Vagina (tissue), 2 donors: Measurements from ENCODE around the gene DNLZ. TPM values are rescaled to one million over a fixed set of nuclear protein-coding genes. Genes with fewer than 3 reads are reported as not detected.
A peak's percentile ranks its signal among the peaks of the same experiment; 100 is the strongest.

Experiments
- DNase-seq, 2 donors: peaks; one replicate each; pipeline ENCODE4 v3.0.0-alpha.2; 2017; ENCODE audit errors: extremely low spot score in 2 of 2
- H3K27ac ChIP-seq: fragments of 200-600 bp; sonication (generic); one replicate; pipeline ENCODE4 v1.5.1; 2019
- H3K27me3 ChIP-seq: fragments of 200-600 bp; sonication (generic); one replicate; pipeline ENCODE4 v1.5.1; 2019
- H3K36me3 ChIP-seq, 2 donors: fragments of 200-600 bp; sonication (generic); one replicate each; pipeline ENCODE4 v1.5.1; 2017 to 2019
- H3K4me1 ChIP-seq: fragments of 200-600 bp; sonication (generic); one replicate; pipeline ENCODE4 v1.5.1; 2019
- H3K4me3 ChIP-seq, 2 donors: fragments of 200-600 bp; sonication (generic); 1 replicate in 1 of 2; 2 replicates in 1 of 2; pipeline ENCODE4 v1.5.1; 2016 to 2019
- H3K9me3 ChIP-seq: fragments of 200-600 bp; sonication (generic); one replicate; pipeline ENCODE4 v1.5.1; 2019
- POLR2A ChIP-seq, 2 donors: fragments of 450-650 bp; IDR thresholded peaks; one replicate each; pipeline ENCODE4 v1.6.1; 2017; ENCODE audit warnings: antibody characterized with exemption in 2 of 2, mild to moderate bottlenecking in 2 of 2, moderate library complexity in 2 of 2
- POLR2AphosphoS5 ChIP-seq, 2 donors: sonication (generic); formaldehyde crosslinking; IDR thresholded peaks; one replicate each; pipeline ENCODE4 v1.9.0; 2017; ENCODE audit warnings: antibody characterized with exemption in 2 of 2, mild to moderate bottlenecking in 2 of 2, low read depth in 1 of 2; ENCODE audit not compliant: insufficient read depth in 1 of 2
- intact Hi-C: fragments of 100-400 bp; cut with DNase I; formaldehyde crosslinking; loops from one replicate; pipeline ENCODE4 v1.15.1; 2023
- total RNA-seq: library from RNA; depleted of rRNA; stranded (reverse); fragments of >200 nt; gene quantifications from one replicate; pipeline ENCODE4 v1.2.3, GENCODE V29; 2016
- TF ChIP-seq, protein P1 (sequence below), 3 experiments: fragments of 450-650 bp in 2 of 3; fragments of 200-600 bp in 1 of 3; sonication (generic) in 1 of 3; IDR thresholded peaks; one replicate each; pipeline ENCODE4 v1.5.1; 2017 to 2019; ENCODE audit warnings: antibody characterized with exemption in 3 of 3, mild to moderate bottlenecking in 2 of 3, moderate library complexity in 2 of 3

DNLZ gene
- total RNA-seq, 1 donor from 2014 or later = 25.0 TPM

DNA sequence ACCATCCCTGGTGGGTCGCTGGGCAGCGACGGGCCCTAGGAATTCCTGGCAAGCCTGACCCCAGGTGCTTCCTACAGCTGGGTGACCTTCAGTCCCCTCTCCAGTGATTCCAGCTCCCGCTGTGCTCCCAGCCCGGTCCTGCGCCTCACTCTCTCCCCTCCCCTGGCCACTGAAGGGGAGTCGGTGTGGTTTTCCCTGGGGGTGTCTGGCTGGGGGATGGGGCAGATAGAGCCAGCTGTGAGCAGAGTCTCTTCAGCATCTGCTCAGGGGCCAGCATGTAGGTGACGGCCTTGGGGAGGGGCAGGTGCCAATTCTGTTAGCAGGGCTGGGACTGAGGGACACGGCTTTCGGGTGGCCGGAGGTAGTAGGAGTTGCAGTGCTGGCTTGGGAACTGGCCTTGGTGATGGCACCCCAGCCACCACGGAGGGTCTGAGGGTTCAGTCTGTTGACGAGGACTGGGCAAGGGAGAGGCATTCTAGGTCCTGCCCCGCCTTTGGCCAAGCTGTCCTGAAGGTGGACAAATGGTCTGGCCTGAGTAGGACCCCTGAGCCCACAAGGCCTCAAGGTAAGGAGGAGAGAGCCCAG lies 33.0 kb downstream of the DNLZ start:
- TF ChIP-seq, protein P1, sequence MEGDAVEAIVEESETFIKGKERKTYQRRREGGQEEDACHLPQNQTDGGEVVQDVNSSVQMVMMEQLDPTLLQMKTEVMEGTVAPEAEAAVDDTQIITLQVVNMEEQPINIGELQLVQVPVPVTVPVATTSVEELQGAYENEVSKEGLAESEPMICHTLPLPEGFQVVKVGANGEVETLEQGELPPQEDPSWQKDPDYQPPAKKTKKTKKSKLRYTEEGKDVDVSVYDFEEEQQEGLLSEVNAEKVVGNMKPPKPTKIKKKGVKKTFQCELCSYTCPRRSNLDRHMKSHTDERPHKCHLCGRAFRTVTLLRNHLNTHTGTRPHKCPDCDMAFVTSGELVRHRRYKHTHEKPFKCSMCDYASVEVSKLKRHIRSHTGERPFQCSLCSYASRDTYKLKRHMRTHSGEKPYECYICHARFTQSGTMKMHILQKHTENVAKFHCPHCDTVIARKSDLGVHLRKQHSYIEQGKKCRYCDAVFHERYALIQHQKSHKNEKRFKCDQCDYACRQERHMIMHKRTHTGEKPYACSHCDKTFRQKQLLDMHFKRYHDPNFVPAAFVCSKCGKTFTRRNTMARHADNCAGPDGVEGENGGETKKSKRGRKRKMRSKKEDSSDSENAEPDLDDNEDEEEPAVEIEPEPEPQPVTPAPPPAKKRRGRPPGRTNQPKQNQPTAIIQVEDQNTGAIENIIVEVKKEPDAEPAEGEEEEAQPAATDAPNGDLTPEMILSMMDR (IDR thresholded peaks at IDR 0.05) = no peak
- TF ChIP-seq POLR2A (IDR thresholded peaks at IDR 0.05) = no peak
- no peak for TF ChIP-seq POLR2AphosphoS5 (IDR thresholded peaks at IDR 0.05; ENCODE audit: insufficient read depth in 1 of 2, low read depth in 1 of 2)
- peaks cover 52% of the 10 kb centered on the region for H3K4me1 ChIP-seq
- no peak for DNase-seq
- no peaks in the 10 kb centered on the region for H3K9me3 ChIP-seq
- intact Hi-C loops = no loop called here
- no peak overlapping the region for H3K27ac ChIP-seq
- no peaks in the 10 kb centered on the region for H3K27me3 ChIP-seq
- H3K36me3 ChIP-seq = no peaks in the 10 kb centered on the region
- H3K4me3 ChIP-seq = no peak overlapping the region

DNA sequence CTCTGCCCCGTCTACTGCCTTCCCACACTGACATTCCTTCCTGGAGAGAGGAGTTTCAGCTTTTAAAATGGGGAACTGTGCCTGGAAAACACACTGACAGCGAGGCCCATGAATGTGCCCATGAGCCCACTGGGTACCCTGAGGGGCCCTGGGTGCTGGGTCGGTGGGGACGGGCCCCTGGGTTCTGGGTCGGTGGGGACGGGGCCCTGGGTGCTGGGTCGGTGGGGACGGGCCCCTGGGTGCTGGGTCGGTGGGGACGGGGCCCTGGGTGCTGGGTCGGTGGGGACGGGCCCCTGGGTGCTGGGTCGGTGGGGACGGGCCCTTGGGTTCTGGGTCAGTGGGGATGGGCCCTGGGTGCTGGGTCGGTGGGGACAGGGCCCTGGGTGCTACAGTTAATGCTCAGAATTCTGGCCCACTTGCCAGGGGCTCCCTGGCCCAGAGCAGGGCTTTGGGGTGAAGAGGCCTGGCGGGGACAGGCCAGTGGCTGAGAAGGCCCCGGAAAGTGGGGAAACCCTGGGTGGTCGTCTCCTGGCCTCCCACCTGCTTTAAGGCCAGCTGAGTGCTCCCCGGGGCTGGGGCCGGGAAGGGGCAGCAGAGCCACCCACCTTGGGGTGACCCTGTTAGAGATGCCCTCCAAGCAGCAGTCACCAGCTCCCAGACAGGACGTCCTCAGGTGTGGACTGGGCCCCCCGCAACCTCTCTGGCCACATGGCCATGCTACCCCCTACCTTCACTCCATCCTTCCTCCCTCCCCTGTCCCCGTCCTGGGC lies 33.7 kb downstream of the DNLZ start:
- peaks cover 57% of the 10 kb centered on the region for H3K4me1 ChIP-seq
- intact Hi-C loops = no loop called here
- no peaks in the 10 kb centered on the region for H3K36me3 ChIP-seq
- no peak for DNase-seq
- no peaks in the 10 kb centered on the region for H3K27me3 ChIP-seq
- H3K27ac ChIP-seq = peak overlapping the region; percentile 94
- H3K9me3 ChIP-seq = no peaks in the 10 kb centered on the region
- TF ChIP-seq POLR2A (IDR thresholded peaks at IDR 0.05) (no peak), POLR2AphosphoS5 (IDR thresholded peaks at IDR 0.05; ENCODE audit: insufficient read depth in 1 of 2, low read depth in 1 of 2) (no peak)
- TF ChIP-seq, protein P1 (IDR thresholded peaks at IDR 0.05) = no peak
- H3K4me3 ChIP-seq = peak overlapping the region; percentile 71 to 87

DNA sequence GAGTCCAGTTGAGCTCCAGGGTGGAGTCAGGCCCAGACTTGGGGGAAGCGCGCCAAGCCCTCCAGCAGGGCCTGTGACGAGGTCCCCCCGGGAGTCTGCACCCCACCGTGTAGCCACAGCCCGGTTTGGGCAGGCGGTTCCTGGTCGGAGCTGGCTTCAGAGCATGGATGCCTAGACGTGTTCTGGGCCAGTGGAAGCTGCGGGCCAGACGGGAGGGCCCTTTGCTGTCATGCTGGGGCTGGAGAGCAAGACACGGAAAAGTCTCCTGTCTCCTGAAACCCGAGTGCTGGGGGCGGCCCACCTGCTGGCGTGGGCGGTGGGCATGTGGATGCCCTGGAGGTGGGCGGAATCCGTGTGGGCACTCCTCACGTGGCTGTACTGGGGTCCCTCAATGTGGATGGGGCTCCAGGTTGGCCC lies 34.3 kb downstream of the DNLZ start:
- Histone ChIP-seq H3K4me1 (peaks cover 58% of the 10 kb centered on the region), H3K27ac (peak overlapping the region; percentile 94), H3K9me3 (no peaks in the 10 kb centered on the region), H3K36me3 (no peaks in the 10 kb centered on the region), H3K27me3 (no peaks in the 10 kb centered on the region), H3K4me3 (peak overlapping the region; percentile 71 to 87)
- no peak for TF ChIP-seq POLR2AphosphoS5 (IDR thresholded peaks at IDR 0.05; ENCODE audit: insufficient read depth in 1 of 2, low read depth in 1 of 2)
- TF ChIP-seq, protein P1 (IDR thresholded peaks at IDR 0.05) = no peak
- DNase-seq = no peak
- intact Hi-C loops = no loop called here

DNA sequence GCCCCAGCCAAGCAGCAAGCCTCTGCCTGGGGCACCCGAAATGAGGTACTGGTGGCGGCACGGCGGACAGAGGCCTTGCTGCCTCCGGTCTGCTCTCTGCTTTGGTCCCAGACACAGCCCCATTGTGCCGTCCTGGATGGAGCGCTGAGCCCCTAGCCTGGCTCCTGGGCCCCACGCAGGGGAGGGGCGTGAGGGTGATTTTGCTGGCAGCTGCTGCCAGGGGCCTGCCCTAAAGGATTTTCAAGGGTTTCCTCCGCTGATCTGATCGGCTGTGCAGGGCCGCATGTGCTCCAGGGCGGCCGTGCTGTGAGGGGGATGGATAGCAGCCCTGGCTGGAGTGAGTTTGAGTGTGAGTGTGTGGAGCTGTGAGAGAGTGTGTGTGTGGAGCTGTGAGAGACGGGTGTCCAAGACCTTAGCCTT lies 34.9 kb downstream of the DNLZ start:
- no peak for DNase-seq
- Histone ChIP-seq H3K36me3 (no peaks in the 10 kb centered on the region), H3K9me3 (no peaks in the 10 kb centered on the region), H3K4me1 (peaks cover 58% of the 10 kb centered on the region), H3K27ac (peak overlapping the region; percentile 94), H3K27me3 (no peaks in the 10 kb centered on the region), H3K4me3 (peak overlapping the region; percentile 71 to 87)
- intact Hi-C loops = no loop called here
- TF ChIP-seq POLR2AphosphoS5 (IDR thresholded peaks at IDR 0.05; ENCODE audit: insufficient read depth in 1 of 2, low read depth in 1 of 2) = peak in 1 of 2 donors; percentile 7
- TF ChIP-seq, protein P1 (IDR thresholded peaks at IDR 0.05) = no peak
